Calu3 (cell line): ENCODE results near the gene ABHD18. TPM values are rescaled to one million over a fixed set of nuclear protein-coding genes. Genes with fewer than 3 reads are reported as not detected.
A peak's percentile ranks its signal among the peaks of the same experiment; 100 is the strongest.
"Not testable (repeated sequence)": the region's sequence is repeated elsewhere in the genome, so short reads cannot be mapped to it uniquely, and the experiment has no call there.

Experiments used
- BruUV-seq: library from RNA; stranded (reverse); fragments of 400-500 nt; replicated peaks from 2 replicates; lab custom pipeline; 2021; lab: Mats Ljungman, UMichigan
- CTCF ChIA-PET: fragments of 300-600 bp; sonication (Branson Sonifier 250); formaldehyde crosslinking; loops from one replicate; lab custom pipeline; 2022; ENCODE audit warnings: antibody characterized with exemption; lab: Charles Lee
- DNase-seq: peaks from one replicate; pipeline ENCODE4 v3.0.0; 2022
- H3K27ac Mint-ChIP-seq: one replicate; pipeline ENCODE4 v1.8.0; 2022; ENCODE audit warnings: mixed read lengths; ENCODE audit not compliant: unreplicated experiment
- H3K27me3 Mint-ChIP-seq: one replicate; pipeline ENCODE4 v1.8.0; 2022; ENCODE audit warnings: mixed read lengths; ENCODE audit not compliant: unreplicated experiment
- H3K36me3 Mint-ChIP-seq: one replicate; pipeline ENCODE4 v1.8.0; 2022; ENCODE audit warnings: mild to moderate bottlenecking, moderate library complexity, mixed read lengths; ENCODE audit not compliant: insufficient read depth, unreplicated experiment
- H3K4me1 Mint-ChIP-seq: one replicate; pipeline ENCODE4 v1.8.0; 2022; ENCODE audit warnings: mild to moderate bottlenecking, low read depth, mixed read lengths; ENCODE audit not compliant: unreplicated experiment
- H3K4me3 Mint-ChIP-seq: one replicate; pipeline ENCODE4 v1.8.0; 2022; ENCODE audit warnings: mild to moderate bottlenecking, low read depth, moderate library complexity, mixed read lengths; ENCODE audit not compliant: unreplicated experiment
- H3K9me3 Mint-ChIP-seq: one replicate; pipeline ENCODE4 v1.8.0; 2022; ENCODE audit warnings: low read depth, mixed read lengths; ENCODE audit not compliant: unreplicated experiment
- intact Hi-C: fragments of 100-400 bp; cut with micrococcal nuclease; formaldehyde crosslinking; loops from one replicate; pipeline ENCODE4 v1.10.0; 2022; ENCODE audit not compliant: unreplicated experiment
- total RNA-seq: library from RNA; stranded (reverse); gene quantifications from 2 replicates; pipeline ENCODE4 v1.2.3, GENCODE V29; 2022
- TF ChIP-seq, protein P1 (sequence below): fragments of 200-600 bp; IDR thresholded peaks from one replicate; pipeline ENCODE4 v1.8.0; 2022; ENCODE audit warnings: antibody characterized with exemption; ENCODE audit not compliant: unreplicated experiment

The ABHD18 gene
- total RNA-seq, 1 experiment from 2014 or later, result 7.3 TPM

DNA sequence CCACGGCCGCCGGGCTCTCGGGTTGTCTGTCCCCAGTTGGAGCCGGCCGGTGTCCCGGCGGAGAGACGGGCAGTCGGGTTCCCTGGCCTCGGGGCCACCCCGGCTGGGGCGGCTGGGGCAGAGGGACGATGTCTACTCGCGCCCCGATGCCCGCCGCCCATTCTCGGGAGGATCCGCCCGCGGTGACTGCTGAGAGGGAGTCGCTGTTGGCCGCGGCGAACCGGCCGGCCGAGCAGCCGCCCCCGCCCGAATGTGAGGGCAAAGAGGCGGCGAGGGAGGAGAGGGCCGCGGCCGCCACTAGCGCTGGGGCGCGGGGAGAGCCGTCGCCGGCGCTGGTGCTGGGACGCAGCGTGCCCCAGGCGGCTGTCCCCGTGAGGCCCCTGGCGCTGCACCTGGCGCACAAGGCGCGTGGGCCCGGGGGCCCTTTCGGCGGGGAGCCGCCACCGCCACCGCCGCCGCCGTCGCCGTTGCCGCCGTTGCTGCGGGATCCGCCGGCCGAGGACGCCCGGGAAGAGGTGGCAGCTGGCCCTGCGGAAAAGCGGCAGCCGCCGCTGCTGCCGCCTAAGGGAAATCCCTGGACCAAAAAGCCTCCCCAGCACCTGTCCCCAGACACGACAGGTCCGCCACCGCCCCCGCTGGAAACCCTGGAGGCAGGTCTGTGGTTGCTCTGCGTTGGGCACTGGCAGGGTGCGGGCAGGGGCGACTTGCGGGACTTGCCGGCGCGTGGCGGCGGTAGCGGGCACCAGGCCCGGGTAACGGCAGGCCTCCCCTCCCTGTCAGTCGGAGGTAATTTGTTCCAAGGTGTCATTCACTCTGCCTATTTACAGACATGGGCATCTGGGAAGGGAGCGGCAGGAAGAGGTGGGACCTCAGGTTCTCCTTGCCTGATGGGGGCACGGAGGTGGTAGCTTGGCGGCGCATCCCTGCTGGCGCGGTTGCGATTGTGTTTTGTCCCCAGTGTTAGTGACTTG lies 96.6 kb downstream of the ABHD18 start:
- H3K9me3 Mint-ChIP-seq, result no peaks in the 10 kb centered on the region
- no peaks in the 10 kb centered on the region for H3K27me3 Mint-ChIP-seq
- H3K27ac Mint-ChIP-seq, result peak overlapping the region; percentile 74
- no TSS peak for BruUV-seq
- CTCF ChIA-PET, result interaction anchor here (1.0 to 1.4 kb wide), 2 partner anchors 96 to 181 kb away, joined by 3 read pairs; partner anchors contain the start of genes ABHD18, MFSD8 and PLK4
- H3K36me3 Mint-ChIP-seq, result peaks cover 24% of the 10 kb centered on the region
- TF ChIP-seq, protein P1, sequence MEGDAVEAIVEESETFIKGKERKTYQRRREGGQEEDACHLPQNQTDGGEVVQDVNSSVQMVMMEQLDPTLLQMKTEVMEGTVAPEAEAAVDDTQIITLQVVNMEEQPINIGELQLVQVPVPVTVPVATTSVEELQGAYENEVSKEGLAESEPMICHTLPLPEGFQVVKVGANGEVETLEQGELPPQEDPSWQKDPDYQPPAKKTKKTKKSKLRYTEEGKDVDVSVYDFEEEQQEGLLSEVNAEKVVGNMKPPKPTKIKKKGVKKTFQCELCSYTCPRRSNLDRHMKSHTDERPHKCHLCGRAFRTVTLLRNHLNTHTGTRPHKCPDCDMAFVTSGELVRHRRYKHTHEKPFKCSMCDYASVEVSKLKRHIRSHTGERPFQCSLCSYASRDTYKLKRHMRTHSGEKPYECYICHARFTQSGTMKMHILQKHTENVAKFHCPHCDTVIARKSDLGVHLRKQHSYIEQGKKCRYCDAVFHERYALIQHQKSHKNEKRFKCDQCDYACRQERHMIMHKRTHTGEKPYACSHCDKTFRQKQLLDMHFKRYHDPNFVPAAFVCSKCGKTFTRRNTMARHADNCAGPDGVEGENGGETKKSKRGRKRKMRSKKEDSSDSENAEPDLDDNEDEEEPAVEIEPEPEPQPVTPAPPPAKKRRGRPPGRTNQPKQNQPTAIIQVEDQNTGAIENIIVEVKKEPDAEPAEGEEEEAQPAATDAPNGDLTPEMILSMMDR, result no peak
- no peaks in the 10 kb centered on the region for H3K4me1 Mint-ChIP-seq
- intact Hi-C loops, result loop anchor here (10.0 kb wide), 1 partner anchor 97 kb away; the partner anchor contains the start of genes ABHD18 and MFSD8
- peak overlapping the region; percentile 84 for H3K4me3 Mint-ChIP-seq
- peak; percentile 69 for DNase-seq

DNA sequence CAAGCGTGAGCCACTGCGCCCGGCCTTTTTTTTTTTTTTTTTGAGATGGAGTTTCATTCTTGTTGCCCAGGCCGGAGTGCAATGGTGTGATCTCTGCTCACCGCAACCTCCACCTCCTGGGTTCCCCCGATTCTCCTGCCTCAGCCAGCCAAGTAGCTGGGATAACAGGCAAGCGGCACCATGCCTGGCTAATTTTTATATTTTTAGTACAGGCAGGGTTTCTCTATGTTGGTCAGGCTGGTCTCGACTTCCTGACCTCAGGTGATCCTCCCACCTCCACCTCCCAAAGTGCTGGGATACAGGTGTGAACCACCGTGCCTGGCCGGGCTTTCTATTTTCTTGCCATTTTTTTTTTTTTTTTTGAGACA lies 101.2 kb downstream of the ABHD18 start:
- H3K27ac Mint-ChIP-seq, H3K4me1 Mint-ChIP-seq, H3K4me3 Mint-ChIP-seq, DNase-seq, H3K27me3 Mint-ChIP-seq, H3K9me3 Mint-ChIP-seq, BruUV-seq: not testable (repeated sequence)
- peaks cover 16% of the 10 kb centered on the region for H3K36me3 Mint-ChIP-seq
- intact Hi-C loops, result loop anchor here (10.0 kb wide), 1 partner anchor 102 kb away; the partner anchor contains the start of genes ABHD18 and MFSD8
- CTCF ChIA-PET, result interaction anchor here (0.6 to 0.7 kb wide), 2 partner anchors 8 to 288 kb away, joined by 3 to 7 read pairs; no protein-coding TSS in a partner anchor

GRCh38 chr4:128068918-128069317 lies 103.7 kb downstream of the ABHD18 start:
- intact Hi-C loops, result loop anchor here (10.0 kb wide), 1 partner anchor 104 kb away; the partner anchor contains the start of genes ABHD18 and MFSD8
- H3K4me1 Mint-ChIP-seq, result no peaks in the 10 kb centered on the region
- no peak for DNase-seq
- no peak overlapping the region for H3K27ac Mint-ChIP-seq
- CTCF ChIA-PET, result interaction anchor here (0.5 kb wide), 1 partner anchor 726 kb away, joined by 3 read pairs; no protein-coding TSS in a partner anchor
- TF ChIP-seq, protein P1, result no peak
- peaks cover 5% of the 10 kb centered on the region for H3K36me3 Mint-ChIP-seq
- H3K27me3 Mint-ChIP-seq, result no peaks in the 10 kb centered on the region
- no TSS peak for BruUV-seq
- H3K9me3 Mint-ChIP-seq, result no peaks in the 10 kb centered on the region
- H3K4me3 Mint-ChIP-seq, result no peak overlapping the region

DNA sequence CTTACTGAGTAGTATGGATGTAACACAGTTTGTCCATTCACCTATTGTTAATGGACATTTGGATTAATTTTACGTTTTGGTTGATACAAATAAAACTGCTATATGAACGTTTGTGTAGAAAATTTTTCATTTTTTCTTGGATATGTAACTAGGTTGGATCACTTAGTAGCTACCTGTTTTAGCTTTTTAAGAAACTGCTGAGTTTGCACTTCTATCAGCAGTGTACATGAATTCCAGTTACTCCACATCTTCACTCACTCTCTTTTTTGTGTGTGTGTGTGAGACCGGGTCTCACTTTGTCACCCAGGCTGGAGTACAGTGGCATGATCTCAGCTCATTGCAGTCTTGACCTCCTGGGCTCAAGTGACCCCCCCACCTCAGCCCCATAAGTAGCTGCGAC lies 111.3 kb downstream of the ABHD18 start:
- H3K36me3 Mint-ChIP-seq, result peaks cover 19% of the 10 kb centered on the region
- DNase-seq, result no peak
- H3K4me1 Mint-ChIP-seq, result no peaks in the 10 kb centered on the region
- TF ChIP-seq, protein P1, result no peak
- no peaks in the 10 kb centered on the region for H3K9me3 Mint-ChIP-seq
- H3K27ac Mint-ChIP-seq, result no peak overlapping the region
- intact Hi-C loops, result no loop called here
- H3K4me3 Mint-ChIP-seq, result no peak overlapping the region
- no TSS peak for BruUV-seq
- CTCF ChIA-PET, result no interaction called here
- no peaks in the 10 kb centered on the region for H3K27me3 Mint-ChIP-seq

Other genes with a start within 250 kb of the ABHD18 start
- gene SLC25A31, start 235.0 kb upstream of the ABHD18 start, total RNA-seq, result not detected in 2 replicates
- gene HSPA4L, start 183.1 kb upstream of the ABHD18 start, total RNA-seq, result 16.4 and 17.8 TPM in 2 replicates
- 17.7 and 22.3 TPM in 2 replicates for gene PLK4, start 84.5 kb upstream of the ABHD18 start, total RNA-seq
- gene MFSD8, start 233 bp upstream of the ABHD18 start, total RNA-seq, result 17.1 and 25.4 TPM in 2 replicates
- 17.4 and 19.7 TPM in 2 replicates for gene LARP1B, start 95.9 kb downstream of the ABHD18 start, total RNA-seq